ENCODE data around the gene SART1.

The SART1 gene

GRCh38 chr11:66014804-66015453 lies 53.4 kb downstream of the SART1 start:
- no peak overlapping the region for H3K4me3 ChIP-seq (ENCODE audit: control insufficient read depth, low read depth, low read length)
- TF ChIP-seq CTCF (conservative IDR thresholded peaks at IDR 0.05; ENCODE audit: control insufficient read depth, insufficient read depth, low read depth, low read length) = no peak
- DNase-seq (ENCODE audit: low read depth) = no peak

GRCh38 chr11:66015454-66015881 lies 53.9 kb downstream of the SART1 start:
- no peak overlapping the region for H3K4me3 ChIP-seq (ENCODE audit: control insufficient read depth, low read depth, low read length)
- TF ChIP-seq CTCF (conservative IDR thresholded peaks at IDR 0.05; ENCODE audit: control insufficient read depth, insufficient read depth, low read depth, low read length) = no peak
- DNase-seq (ENCODE audit: low read depth) = no peak

- no peak overlapping the region for H3K4me3 ChIP-seq (ENCODE audit: control insufficient read depth, low read depth, low read length)
- DNase-seq (ENCODE audit: low read depth) = no peak
- TF ChIP-seq CTCF (conservative IDR thresholded peaks at IDR 0.05; ENCODE audit: control insufficient read depth, insufficient read depth, low read depth, low read length) = no peak
Observed at GRCh38 chr11:66015936-66016792, 54.6 kb downstream of the SART1 start.

GRCh38 chr11:66016793-66017177 lies 55.3 kb downstream of the SART1 start:
- DNase-seq (ENCODE audit: low read depth) = no peak
- TF ChIP-seq CTCF (conservative IDR thresholded peaks at IDR 0.05; ENCODE audit: control insufficient read depth, insufficient read depth, low read depth, low read length) = no peak
- H3K4me3 ChIP-seq (ENCODE audit: control insufficient read depth, low read depth, low read length) = no peak overlapping the region

GRCh38 chr11:66017321-66017720 lies 55.8 kb downstream of the SART1 start:
- no peak for TF ChIP-seq CTCF (conservative IDR thresholded peaks at IDR 0.05; ENCODE audit: control insufficient read depth, insufficient read depth, low read depth, low read length)
- no peak overlapping the region for H3K4me3 ChIP-seq (ENCODE audit: control insufficient read depth, low read depth, low read length)
- DNase-seq (ENCODE audit: low read depth) = no peak

- DNase-seq (ENCODE audit: low read depth) = no peak
- no peak for TF ChIP-seq CTCF (conservative IDR thresholded peaks at IDR 0.05; ENCODE audit: control insufficient read depth, insufficient read depth, low read depth, low read length)
- H3K4me3 ChIP-seq (ENCODE audit: control insufficient read depth, low read depth, low read length) = no peak overlapping the region
Observed at GRCh38 chr11:66020212-66020611, 58.7 kb downstream of the SART1 start.
